OCI-LY7 (cell line): ENCODE data around the gene UGT3A2. TPM values are rescaled to one million over a fixed set of nuclear protein-coding genes. Genes with fewer than 3 reads are reported as not detected.
"Not testable (repeated sequence)": the region's sequence is repeated elsewhere in the genome, so short reads cannot be mapped to it uniquely, and the experiment has no call there.

Source experiments
- BruUV-seq: library from RNA; stranded (reverse); fragments of 400-500 nt; replicated peaks from 2 replicates; lab custom pipeline; 2021; lab: Mats Ljungman, UMichigan
- CTCF ChIA-PET: fragments of 300-600 bp; sonication (Branson Sonifier 250); formaldehyde crosslinking; loops from one replicate; lab custom pipeline; 2022; ENCODE audit warnings: antibody characterized with exemption; ENCODE audit not compliant: unreplicated experiment; lab: Charles Lee
- POLR2A ChIA-PET: fragments of 300-600 bp; sonication (Branson Sonifier 250); formaldehyde crosslinking; loops from one replicate; lab custom pipeline; 2022; ENCODE audit warnings: antibody characterized with exemption; lab: Charles Lee
- DNase-seq: peaks from one replicate; pipeline ENCODE4 v3.0.0-alpha.2; 2015; ENCODE audit warnings: low spot score
- H2AFZ ChIP-seq: fragments of 200-600 bp; sonication (generic), shearing (Covaris generic); 2 replicates; pipeline ENCODE4 v1.6.1; 2014; ENCODE audit warnings: mild to moderate bottlenecking, antibody characterized with exemption, low read length, moderate library complexity
- H3K27ac ChIP-seq: fragments of 200-600 bp; sonication (generic); 2 replicates; pipeline ENCODE4 v1.5.1; 2014; ENCODE audit warnings: mixed run types, low read depth, mild to moderate bottlenecking, moderate library complexity, low read length, inconsistent platforms; ENCODE audit not compliant: poor library complexity, severe bottlenecking
- H3K36me3 ChIP-seq: fragments of 200-600 bp; sonication (generic); 2 replicates; pipeline ENCODE4 v1.6.1; 2014; ENCODE audit warnings: mild to moderate bottlenecking, antibody characterized with exemption, low read length, moderate library complexity, mixed read lengths; ENCODE audit not compliant: insufficient read depth
- H3K4me1 ChIP-seq: fragments of 200-600 bp; sonication (generic); 2 replicates; pipeline ENCODE4 v1.5.1; 2014; ENCODE audit warnings: mild to moderate bottlenecking, low read length; ENCODE audit not compliant: insufficient read depth, poor library complexity, severe bottlenecking
- H3K4me2 ChIP-seq: fragments of 200-600 bp; sonication (generic); 2 replicates; pipeline ENCODE4 v1.6.1; 2014; ENCODE audit warnings: mild to moderate bottlenecking, low read length
- H3K4me3 ChIP-seq: fragments of 200-600 bp; sonication (generic); 2 replicates; pipeline ENCODE4 v1.5.1; 2014; ENCODE audit warnings: mild to moderate bottlenecking, low read depth, low read length; ENCODE audit not compliant: poor library complexity, severe bottlenecking
- H3K79me2 ChIP-seq: fragments of 200-600 bp; sonication (generic); 2 replicates; pipeline ENCODE4 v1.6.1; 2016; ENCODE audit warnings: low read depth, mild to moderate bottlenecking, low read length, moderate library complexity, mixed read lengths; ENCODE audit not compliant: insufficient read depth
- H3K9me2 ChIP-seq: fragments of 200-600 bp; sonication (generic); 2 replicates; pipeline ENCODE4 v1.6.1; 2016; ENCODE audit warnings: mild to moderate bottlenecking, low read length, mixed read lengths; ENCODE audit not compliant: insufficient read depth
- H3K9me3 ChIP-seq: fragments of 200-600 bp; sonication (generic); 2 replicates; pipeline ENCODE4 v1.6.1; 2014; ENCODE audit warnings: mild to moderate bottlenecking, mixed run types, low read length, mixed read lengths
- H4K20me1 ChIP-seq: fragments of 200-600 bp; sonication (generic); 2 replicates; pipeline ENCODE4 v1.6.1; 2014; ENCODE audit warnings: mild to moderate bottlenecking, antibody characterized with exemption, low read length, moderate library complexity, mixed read lengths; ENCODE audit not compliant: insufficient read depth
- CTCF ChIP-seq: fragments of 200-600 bp; sonication (generic); conservative IDR thresholded peaks from 2 replicates; pipeline ENCODE4 v1.5.1; 2014; ENCODE audit warnings: mild to moderate bottlenecking, antibody characterized with exemption, low read length, moderate library complexity, mixed read lengths
- EZH2phosphoT487 ChIP-seq: fragments of 200-600 bp; sonication (generic); IDR thresholded peaks from 2 replicates; pipeline ENCODE4 v1.6.1; 2018; ENCODE audit warnings: low read depth, borderline replicate concordance, mild to moderate bottlenecking, mixed run types, antibody characterized with exemption, low read length, moderate library complexity, mixed read lengths
- intact Hi-C: fragments of 100-400 bp; cut with micrococcal nuclease; formaldehyde crosslinking; loops from one replicate; pipeline ENCODE4 v1.10.0; 2022; ENCODE audit not compliant: unreplicated experiment
- total RNA-seq, 2 experiments: library from RNA; depleted of rRNA in 1 of 2; stranded (reverse); fragments of >200 nt in 1 of 2; shearing (Covaris generic) in 1 of 2; gene quantifications; 2 replicates each; pipeline ENCODE4 v1.2.3, GENCODE V29; 2014 to 2022

The UGT3A2 gene
- total RNA-seq, 2 experiments from 2014 or later = 0.13 TPM; not detected in 1

GRCh38 chr5:36028816-36029465 is 37.7 kb downstream of the UGT3A2 start:
- H3K4me3 ChIP-seq = no peak overlapping the region
- no peak overlapping the region for H2AFZ ChIP-seq
- no peak overlapping the region for H3K4me2 ChIP-seq
- H3K9me3 ChIP-seq = no peaks in the 10 kb centered on the region
- TF ChIP-seq EZH2phosphoT487 = no peak
- no peak for TF ChIP-seq CTCF
- DNase-seq = no peak
- CTCF ChIA-PET = no interaction called here
- POLR2A ChIA-PET = interaction anchor here (0.5 kb wide), 1 partner anchor 1818 kb away, joined by 4 read pairs; no protein-coding TSS in a partner anchor
- intact Hi-C loops = no loop called here
- H4K20me1 ChIP-seq = no peaks in the 10 kb centered on the region
- H3K4me1 ChIP-seq = no peaks in the 10 kb centered on the region
- no TSS peak for BruUV-seq
- H3K79me2 ChIP-seq = no peaks in the 10 kb centered on the region
- H3K36me3 ChIP-seq = no peaks in the 10 kb centered on the region
- no peak overlapping the region for H3K27ac ChIP-seq
- H3K9me2 ChIP-seq = no peaks in the 10 kb centered on the region

GRCh38 chr5:36027711-36028110 is 39.0 kb downstream of the UGT3A2 start:
- no peak for DNase-seq
- BruUV-seq = no TSS peak
- intact Hi-C loops = no loop called here
- H3K27ac ChIP-seq = no peak overlapping the region
- H3K9me2 ChIP-seq = no peaks in the 10 kb centered on the region
- H3K9me3 ChIP-seq = no peaks in the 10 kb centered on the region
- H3K36me3 ChIP-seq = no peaks in the 10 kb centered on the region
- no peak overlapping the region for H3K4me2 ChIP-seq
- no peaks in the 10 kb centered on the region for H3K4me1 ChIP-seq
- TF ChIP-seq CTCF (no peak), EZH2phosphoT487 (no peak)
- H4K20me1 ChIP-seq = no peaks in the 10 kb centered on the region
- no peak overlapping the region for H3K4me3 ChIP-seq
- H2AFZ ChIP-seq = no peak overlapping the region
- CTCF ChIA-PET = no interaction called here
- POLR2A ChIA-PET = no interaction called here
- H3K79me2 ChIP-seq = no peaks in the 10 kb centered on the region

- ChIA-PET CTCF (no interaction called here), POLR2A (no interaction called here)
- Histone ChIP-seq H3K9me2 (no peaks in the 10 kb centered on the region), H3K36me3 (no peaks in the 10 kb centered on the region), H2AFZ (no peak overlapping the region), H3K4me1 (no peaks in the 10 kb centered on the region), H4K20me1 (no peaks in the 10 kb centered on the region), H3K27ac (no peak overlapping the region), H3K79me2 (no peaks in the 10 kb centered on the region), H3K9me3 (no peaks in the 10 kb centered on the region), H3K4me2 (no peak overlapping the region), H3K4me3 (no peak overlapping the region)
- no peak for DNase-seq
- no peak for TF ChIP-seq CTCF
- TF ChIP-seq EZH2phosphoT487 = no peak
- intact Hi-C loops = no loop called here
- BruUV-seq = no TSS peak
Measured at GRCh38 chr5:36026706-36027465, 39.8 kb downstream of the UGT3A2 start.

GRCh38 chr5:36022246-36022645 is 44.4 kb downstream of the UGT3A2 start:
- H2AFZ ChIP-seq, intact Hi-C loops, H3K4me2 ChIP-seq, H3K4me3 ChIP-seq, H3K9me2 ChIP-seq, CTCF ChIA-PET, H3K36me3 ChIP-seq, H3K27ac ChIP-seq, BruUV-seq, H3K4me1 ChIP-seq, H4K20me1 ChIP-seq, POLR2A ChIA-PET, DNase-seq, H3K79me2 ChIP-seq, H3K9me3 ChIP-seq: not testable (repeated sequence)
